Measurements from ENCODE around the gene MAP3K7CL.

MAP3K7CL gene

DNA sequence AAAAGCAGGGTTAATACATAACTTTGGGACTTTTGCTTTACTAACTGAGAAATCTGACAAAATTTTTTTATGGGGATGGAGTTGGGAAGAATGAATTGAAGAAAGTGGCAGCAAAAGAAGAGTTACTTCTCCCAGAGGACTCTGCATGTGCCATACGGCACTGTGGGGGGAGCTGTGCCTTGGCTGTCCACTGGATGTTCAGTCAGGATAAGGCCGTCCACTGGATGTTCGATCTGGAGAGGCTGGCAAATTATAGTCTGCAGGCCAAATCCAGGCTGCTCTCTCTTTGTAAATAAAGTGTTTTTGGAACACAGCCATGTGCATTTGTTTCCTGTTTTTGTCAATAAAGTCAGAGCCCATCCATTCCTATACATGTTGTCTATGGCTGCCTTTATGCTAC, 4.5 kb upstream of the MAP3K7CL start:
- TF ChIP-seq CTCF (IDR thresholded peaks at IDR 0.05; ENCODE audit: low read depth, low read length, missing control alignments): no peak
- DNase-seq (ENCODE audit: low read depth): no peak

DNA sequence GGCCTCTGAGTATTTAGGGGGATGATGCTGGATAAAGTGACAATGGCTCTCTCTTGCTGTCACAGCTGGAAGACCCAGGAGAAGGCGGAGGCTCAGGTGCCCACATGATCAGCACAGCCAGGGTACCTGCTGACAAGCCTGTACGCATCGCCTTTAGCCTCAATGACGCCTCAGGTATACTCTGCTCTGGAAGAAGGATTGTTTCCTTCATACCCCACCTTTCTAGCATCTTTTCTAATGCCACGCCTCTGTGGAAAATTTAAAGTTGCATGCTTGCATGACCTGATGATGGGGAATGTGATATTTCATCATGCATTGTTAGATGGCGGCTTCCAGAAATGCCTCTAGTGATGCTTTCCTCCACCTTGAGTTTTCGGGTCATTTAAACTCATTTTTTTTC, 2.8 kb downstream of the MAP3K7CL start:
- DNase-seq (ENCODE audit: low read depth): no peak
- no peak for TF ChIP-seq CTCF (IDR thresholded peaks at IDR 0.05; ENCODE audit: low read depth, low read length, missing control alignments)
- H3K4me3 ChIP-seq (ENCODE audit: low read depth, low read length): no peak overlapping the region

More for the DNA sequence above, 4.5 kb upstream of the MAP3K7CL start:
- H3K4me3 ChIP-seq (ENCODE audit: low read depth, low read length): no peak overlapping the region

DNA sequence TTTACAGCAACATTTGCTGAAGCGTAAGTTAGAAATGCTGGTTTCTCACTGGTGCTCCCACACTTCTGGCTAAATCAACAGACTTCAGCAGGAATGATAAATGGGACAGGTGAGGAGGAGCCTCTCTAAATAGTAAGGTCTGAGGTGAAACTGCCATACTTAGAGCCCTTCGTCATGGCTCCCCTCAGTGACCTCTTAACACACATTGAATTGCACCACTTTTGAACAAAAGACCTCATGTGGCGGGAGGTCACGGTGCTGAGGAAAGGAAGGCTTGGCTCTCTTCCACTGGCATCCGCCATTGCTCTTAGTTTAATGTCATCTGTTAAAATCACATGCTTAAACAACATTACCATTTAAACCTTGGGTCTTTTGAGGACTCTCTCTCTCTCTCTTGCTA, 3.4 kb downstream of the MAP3K7CL start:
- DNase-seq (ENCODE audit: low read depth): no peak
- TF ChIP-seq CTCF (IDR thresholded peaks at IDR 0.05; ENCODE audit: low read depth, low read length, missing control alignments): no peak
- H3K4me3 ChIP-seq (ENCODE audit: low read depth, low read length): no peak overlapping the region

DNA sequence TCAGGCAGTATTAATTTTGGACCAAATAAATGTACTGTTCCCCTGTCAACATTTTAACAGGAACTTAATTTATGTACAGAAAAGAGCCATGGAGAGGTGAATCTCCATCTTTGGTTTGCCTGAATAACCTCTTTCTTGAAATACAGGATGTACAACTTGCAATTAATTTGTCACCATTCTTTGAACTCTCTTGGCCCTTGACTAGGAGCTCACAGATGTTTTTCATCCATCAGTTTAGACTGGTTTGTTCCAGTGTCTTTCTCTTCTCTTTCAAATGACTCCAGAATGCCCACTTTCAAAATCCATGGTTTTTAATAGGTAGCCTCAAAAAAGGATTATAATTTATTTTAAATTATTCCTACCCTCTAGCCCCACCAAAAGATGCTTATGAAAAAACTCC, 5.0 kb downstream of the MAP3K7CL start:
- H3K4me3 ChIP-seq (ENCODE audit: low read depth, low read length): no peak overlapping the region
- TF ChIP-seq CTCF (IDR thresholded peaks at IDR 0.05; ENCODE audit: low read depth, low read length, missing control alignments): no peak
- no peak for DNase-seq (ENCODE audit: low read depth)

- no peak for TF ChIP-seq CTCF (IDR thresholded peaks at IDR 0.05; ENCODE audit: low read depth, low read length, missing control alignments)
- H3K4me3 ChIP-seq (ENCODE audit: low read depth, low read length): no peak overlapping the region
- no peak for DNase-seq (ENCODE audit: low read depth)
Measured at GRCh38 chr21:29136033-29136432, 5.6 kb downstream of the MAP3K7CL start.

DNA sequence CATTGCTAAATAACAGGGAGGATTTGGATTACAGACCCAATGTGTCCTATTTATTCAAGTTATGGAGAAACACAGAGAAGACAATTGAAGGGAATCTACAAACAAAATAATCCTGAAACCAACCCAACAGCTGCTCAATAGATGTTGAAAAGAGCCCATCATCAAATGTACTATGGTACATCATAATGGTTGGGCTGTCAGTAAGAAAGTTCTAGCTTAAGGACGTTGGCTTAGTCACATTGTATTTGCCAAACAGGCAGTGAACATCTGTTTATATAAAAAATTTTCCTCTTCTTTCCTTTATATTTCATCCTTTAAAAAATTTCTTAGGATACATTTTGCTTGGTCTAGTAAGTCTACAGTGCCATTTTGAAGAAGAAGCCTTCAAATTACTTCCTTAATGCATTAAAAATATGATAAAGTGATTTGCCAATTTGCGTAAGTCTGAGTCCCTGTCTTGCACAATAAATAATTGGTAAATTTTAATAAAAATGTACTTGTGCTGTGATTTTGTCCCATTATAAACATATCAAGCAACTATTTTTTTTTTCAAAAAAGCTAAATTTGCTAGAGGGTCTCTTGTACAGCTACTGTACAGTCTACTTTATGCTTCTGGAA, 14.4 kb downstream of the MAP3K7CL start:
- TF ChIP-seq CTCF (IDR thresholded peaks at IDR 0.05; ENCODE audit: low read depth, low read length, missing control alignments): no peak
- H3K4me3 ChIP-seq (ENCODE audit: low read depth, low read length): no peak overlapping the region
- DNase-seq (ENCODE audit: low read depth): no peak

DNA sequence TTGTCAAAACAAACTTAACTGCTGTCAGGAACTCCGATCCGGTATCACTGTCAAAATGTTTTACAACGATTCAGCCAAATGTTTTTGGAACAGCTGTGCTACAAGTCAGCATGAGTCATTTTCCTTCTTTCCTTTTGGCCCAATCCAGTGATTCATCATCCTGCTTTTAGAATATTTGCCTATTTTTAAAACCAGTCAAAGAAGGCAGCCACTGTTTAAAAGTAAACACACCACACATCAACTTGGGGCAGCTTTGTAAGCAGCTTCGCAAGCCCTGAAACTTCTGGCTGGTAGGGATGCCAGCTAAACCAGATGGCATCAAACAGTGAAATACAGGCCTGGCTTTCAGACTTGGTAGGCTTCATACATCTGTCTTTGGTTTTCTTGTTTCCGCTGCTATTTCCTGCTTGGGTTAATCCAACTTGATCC, 14.9 kb downstream of the MAP3K7CL start:
- no peak for DNase-seq (ENCODE audit: low read depth)

More for the DNA sequence above, 14.9 kb downstream of the MAP3K7CL start:
- no peak overlapping the region for H3K4me3 ChIP-seq (ENCODE audit: low read depth, low read length)
- no peak for TF ChIP-seq CTCF (IDR thresholded peaks at IDR 0.05; ENCODE audit: low read depth, low read length, missing control alignments)

All from GM12864 (cell line).